Middle frontal gyrus (tissue), 1 donor: ENCODE data around the gene WDR7.

Source experiments
- DNase-seq: peaks from one replicate; pipeline ENCODE4 v3.0.0-alpha.2; 2015; ENCODE audit warnings: low spot score; ENCODE audit errors: extremely low spot score

Gene WDR7

GRCh38 chr18:56934906-56935305 is 283.7 kb downstream of the WDR7 start:
- DNase-seq = no peak

GRCh38 chr18:56935434-56936040 is 284.4 kb downstream of the WDR7 start:
- no peak for DNase-seq

GRCh38 chr18:56936457-56936856 is 285.3 kb downstream of the WDR7 start:
- no peak for DNase-seq

- no peak for DNase-seq
Measured at GRCh38 chr18:56937874-56938430, 286.8 kb downstream of the WDR7 start.

GRCh38 chr18:56945171-56946083 is 294.3 kb downstream of the WDR7 start:
- DNase-seq = peak; percentile 6

GRCh38 chr18:56947236-56947635 is 296.1 kb downstream of the WDR7 start:
- no peak for DNase-seq

- DNase-seq = no peak
Measured at GRCh38 chr18:56952026-56952425, 300.9 kb downstream of the WDR7 start.

- no peak for DNase-seq
Measured at GRCh38 chr18:56953428-56954198, 302.5 kb downstream of the WDR7 start.

- DNase-seq = no peak
Measured at GRCh38 chr18:56955490-56955889, 304.3 kb downstream of the WDR7 start.

GRCh38 chr18:56959120-56959519 is 308.0 kb downstream of the WDR7 start:
- no peak for DNase-seq

GRCh38 chr18:56962322-56962721 is 311.2 kb downstream of the WDR7 start:
- no peak for DNase-seq

GRCh38 chr18:56967035-56967434 is 315.9 kb downstream of the WDR7 start:
- DNase-seq = no peak

GRCh38 chr18:56973487-56973886 is 322.3 kb downstream of the WDR7 start:
- DNase-seq = no peak

- DNase-seq = no peak
Measured at GRCh38 chr18:56974141-56974540, 323.0 kb downstream of the WDR7 start.

GRCh38 chr18:56975276-56975675 is 324.1 kb downstream of the WDR7 start:
- DNase-seq = no peak

GRCh38 chr18:56977309-56977708 is 326.1 kb downstream of the WDR7 start:
- DNase-seq = no peak

GRCh38 chr18:56977771-56978170 is 326.6 kb downstream of the WDR7 start:
- DNase-seq = no peak

GRCh38 chr18:56980151-56980550 is 329.0 kb downstream of the WDR7 start:
- no peak for DNase-seq

GRCh38 chr18:56982766-56983165 is 331.6 kb downstream of the WDR7 start:
- DNase-seq = no peak

GRCh38 chr18:56983275-56983992 is 332.3 kb downstream of the WDR7 start:
- no peak for DNase-seq

- no peak for DNase-seq
Measured at GRCh38 chr18:56984731-56985130, 333.6 kb downstream of the WDR7 start.
